Activated CD4-positive, alpha-beta T cell treated with anti-CD3 and anti-CD28 coated beads, Interleukin-2, Interleukin-6, amounts not matched to agents 100 ng/mL and 50 ng/mL, durations not matched to agents 16 hours and 8 hours (primary cell): ENCODE data around the gene ZNF804B.

Source experiments
- DNase-seq: peaks from one replicate; pipeline ENCODE4 v3.0.0-alpha.2; 2020

ZNF804B gene

GRCh38 chr7:88985295-88985694, 225.8 kb downstream of the ZNF804B start:
- no peak for DNase-seq

DNA sequence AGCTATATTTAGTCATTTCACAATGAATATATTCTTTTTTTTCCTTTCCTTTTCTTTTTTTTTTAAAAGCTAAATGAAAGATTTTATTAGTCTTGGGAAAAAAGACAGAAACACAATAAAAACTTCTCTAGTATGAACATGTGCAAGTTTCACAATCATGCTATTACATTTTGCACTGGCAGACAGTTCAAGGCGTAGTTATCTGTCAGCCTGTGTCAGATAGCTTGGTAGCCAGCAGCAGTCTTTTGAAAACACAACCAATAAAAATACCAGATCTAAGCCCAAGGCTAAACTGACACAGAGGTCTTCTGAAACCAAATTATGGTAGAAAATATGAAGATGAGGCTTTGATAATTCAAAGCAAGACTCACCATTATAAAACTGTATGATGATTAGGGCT, 241.8 kb downstream of the ZNF804B start:
- no peak for DNase-seq

GRCh38 chr7:89002981-89003956, 243.8 kb downstream of the ZNF804B start:
- peak; percentile 34 for DNase-seq

DNA sequence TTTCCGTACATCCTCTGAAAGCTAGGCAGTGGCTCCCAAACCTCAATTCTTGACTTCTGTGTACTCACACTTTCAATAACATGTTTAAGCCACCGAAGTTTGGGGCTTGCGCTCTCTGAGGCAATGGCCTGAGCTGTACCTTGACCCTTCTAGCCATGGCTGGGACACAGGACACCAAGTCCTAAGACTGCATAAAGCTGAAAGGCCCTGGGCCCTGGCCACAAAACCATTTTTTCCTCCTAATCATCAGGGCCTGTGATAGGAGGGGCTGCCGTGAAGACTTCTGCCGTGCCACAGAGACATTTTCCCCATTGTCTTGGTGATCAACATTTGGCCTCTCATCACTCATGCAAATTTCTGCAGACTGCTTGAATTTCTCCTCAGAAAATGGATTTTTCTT, 252.5 kb downstream of the ZNF804B start:
- DNase-seq: no peak

DNA sequence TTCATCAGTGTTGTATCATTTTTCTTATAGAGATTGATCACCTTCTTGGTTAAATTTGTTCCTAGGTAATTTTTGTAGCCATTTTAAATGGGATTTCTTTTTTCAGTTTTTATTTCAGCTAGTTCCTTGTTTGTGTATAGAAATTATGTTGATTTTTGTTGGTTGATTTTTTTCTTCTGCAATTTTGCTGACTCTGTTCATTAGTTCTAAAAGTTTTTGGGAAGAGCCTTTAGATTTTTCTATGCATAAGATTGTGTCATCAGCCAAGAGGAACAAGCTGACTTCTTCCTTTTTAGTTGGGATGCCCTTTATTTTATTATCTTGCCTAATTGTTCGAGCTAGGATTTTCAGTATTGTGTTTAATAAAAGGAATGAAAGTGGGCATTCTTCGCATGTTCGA, 258.2 kb downstream of the ZNF804B start:
- DNase-seq: no peak

GRCh38 chr7:89021741-89022140, 262.2 kb downstream of the ZNF804B start:
- no peak for DNase-seq

DNA sequence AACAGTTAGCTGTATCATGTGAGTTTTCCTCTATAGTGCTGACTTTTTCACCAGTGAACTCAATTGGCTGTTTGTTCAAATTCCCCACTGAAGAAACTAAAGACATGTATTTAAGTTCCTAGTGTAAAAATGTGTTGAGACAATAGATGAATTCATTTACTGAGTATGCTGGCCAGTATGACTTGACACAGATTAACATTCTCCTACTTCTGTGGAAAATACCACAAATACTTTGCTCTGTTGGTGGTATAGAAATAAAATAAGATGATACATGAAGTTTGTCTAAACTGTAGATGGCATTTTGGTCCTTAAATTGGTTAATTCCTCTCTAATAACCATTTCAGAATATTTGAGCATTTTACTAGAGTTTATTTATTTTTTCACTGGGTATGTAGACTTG, 263.7 kb downstream of the ZNF804B start:
- no peak for DNase-seq

GRCh38 chr7:89023877-89024276, 264.4 kb downstream of the ZNF804B start:
- no peak for DNase-seq

GRCh38 chr7:89027781-89028180, 268.3 kb downstream of the ZNF804B start:
- DNase-seq: no peak

- no peak for DNase-seq
Measured at GRCh38 chr7:89028319-89028718, 268.8 kb downstream of the ZNF804B start.

DNA sequence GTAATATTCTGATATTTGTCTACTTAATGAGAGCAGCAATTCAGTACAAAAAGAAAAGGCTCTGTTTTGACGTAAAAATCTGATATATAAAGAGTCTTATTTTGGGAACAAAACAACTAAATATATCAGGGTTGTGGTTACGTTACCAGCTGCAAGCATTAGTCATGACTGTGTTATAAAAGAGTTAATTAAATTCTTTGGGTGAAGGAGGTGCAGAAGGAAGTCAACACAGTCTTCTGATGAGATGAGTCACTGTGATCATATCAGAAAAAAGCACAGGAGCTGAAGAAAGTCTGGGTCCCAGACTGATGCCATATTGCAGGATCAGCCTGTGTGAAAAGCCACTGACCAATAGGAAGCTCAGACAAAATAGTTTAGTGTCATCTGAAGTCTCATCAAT, 270.4 kb downstream of the ZNF804B start:
- no peak for DNase-seq

DNA sequence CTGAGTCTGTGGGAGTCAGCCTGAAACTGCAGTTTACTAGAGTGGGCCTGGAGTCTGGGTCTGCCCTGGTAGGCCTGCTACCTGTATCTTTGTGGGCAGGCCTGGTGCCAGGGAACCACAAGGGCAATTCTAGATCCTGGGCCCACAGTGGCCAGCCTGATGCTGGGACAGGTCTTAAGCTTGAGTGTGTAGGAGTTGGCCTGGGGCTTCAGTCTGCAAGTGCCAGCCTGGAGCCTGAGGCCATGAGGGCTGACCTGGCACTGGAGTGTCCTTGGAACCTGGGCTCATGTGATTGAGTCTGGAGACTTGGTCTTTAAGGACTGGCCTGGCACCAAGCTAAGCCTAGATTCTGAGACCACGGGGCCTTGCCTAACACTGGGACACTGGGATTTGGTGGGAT, 281.7 kb downstream of the ZNF804B start:
- DNase-seq: no peak

DNA sequence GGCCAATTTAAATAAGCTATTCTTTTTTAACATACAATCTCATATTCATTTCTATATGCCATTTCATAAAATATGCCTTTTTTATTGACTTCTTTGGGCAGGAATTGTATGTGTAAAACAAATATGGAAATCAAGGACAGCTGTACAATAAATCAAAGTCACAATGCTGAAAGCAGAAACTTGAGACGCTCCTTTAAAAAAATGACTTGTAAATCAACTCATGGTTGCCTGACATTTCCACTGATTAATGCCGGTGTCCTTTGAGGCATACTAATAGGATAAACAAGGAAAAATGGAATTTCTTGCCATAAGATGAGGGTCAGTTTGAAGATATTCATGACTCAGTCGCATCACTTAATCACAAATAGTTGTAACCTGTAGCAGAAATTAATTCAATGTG, 283.4 kb downstream of the ZNF804B start:
- DNase-seq: no peak

GRCh38 chr7:89049043-89049442, 289.5 kb downstream of the ZNF804B start:
- no peak for DNase-seq

DNA sequence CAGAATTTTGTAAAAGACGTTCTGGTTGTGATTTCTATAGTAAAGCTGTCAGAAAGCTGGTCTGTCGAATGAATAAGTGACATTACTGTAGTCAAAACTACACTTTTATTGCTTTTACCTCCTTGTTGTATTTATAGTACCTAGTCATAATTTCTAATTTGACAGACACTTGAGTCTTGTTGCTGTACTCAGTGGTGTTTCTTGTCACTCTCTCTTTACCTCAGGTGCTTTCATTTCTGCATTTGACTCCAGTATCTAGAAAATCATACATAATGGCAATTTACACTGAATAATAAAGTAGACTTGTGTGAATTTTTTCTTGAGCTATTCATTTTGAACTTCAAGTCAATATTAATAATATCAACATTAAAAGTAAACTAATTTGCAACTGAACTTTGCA, 293.6 kb downstream of the ZNF804B start:
- no peak for DNase-seq

DNA sequence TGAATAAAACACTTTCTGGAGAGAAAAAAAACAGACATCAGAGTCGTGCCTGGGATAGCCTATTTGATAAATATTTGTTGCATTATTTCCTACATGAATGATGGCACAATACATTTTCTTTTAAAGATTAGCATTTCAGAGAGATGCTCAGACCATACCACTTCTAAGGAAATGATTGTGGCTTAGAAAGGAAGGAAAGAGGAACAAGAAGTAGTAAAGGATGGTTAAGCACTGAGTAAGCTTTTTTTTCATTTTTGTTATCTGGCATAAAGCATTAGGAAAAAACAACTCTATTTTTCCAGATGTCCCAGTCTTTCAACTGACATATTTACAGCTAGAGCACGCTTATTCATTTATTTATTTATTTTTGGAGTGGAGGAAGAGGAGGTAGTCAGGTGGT, 294.9 kb downstream of the ZNF804B start:
- no peak for DNase-seq

DNA sequence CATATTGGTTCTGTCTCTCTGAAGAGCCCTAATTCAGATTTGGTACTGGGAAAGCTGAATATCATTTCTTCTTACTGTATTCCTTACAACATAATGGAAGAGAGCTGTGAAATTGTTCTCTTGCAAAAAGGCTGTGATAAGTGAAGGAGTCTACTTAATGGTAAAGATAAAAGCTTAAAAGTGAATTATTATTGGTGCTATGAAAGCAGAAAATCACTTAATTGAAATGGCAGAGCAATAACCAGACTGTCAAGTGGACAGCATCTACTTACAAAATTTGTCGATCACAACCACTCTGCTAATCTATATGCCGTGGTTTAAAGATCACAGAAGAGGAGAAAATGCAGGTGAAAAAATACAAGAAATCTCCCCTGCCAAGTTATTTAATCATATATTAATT, 300.7 kb downstream of the ZNF804B start:
- no peak for DNase-seq

DNA sequence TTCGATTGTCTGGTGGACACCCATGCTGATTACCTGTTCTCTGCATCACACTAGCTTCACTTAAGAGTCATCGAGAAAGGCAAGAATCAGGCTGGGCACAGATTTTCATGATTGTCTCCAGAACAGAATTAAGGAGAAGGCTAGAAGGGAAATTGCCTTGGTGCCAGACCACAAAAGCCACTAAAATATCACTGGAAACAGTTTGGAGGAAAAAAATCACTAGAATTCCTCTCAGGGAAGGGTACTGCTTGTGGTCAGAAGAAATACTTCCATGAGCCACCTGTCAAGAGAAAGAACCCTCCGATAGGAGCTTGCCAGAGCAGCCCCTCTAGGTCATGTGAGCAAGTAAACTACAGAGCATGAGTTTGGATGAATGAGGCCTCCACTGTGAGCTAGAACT, 305.3 kb downstream of the ZNF804B start:
- no peak for DNase-seq

DNA sequence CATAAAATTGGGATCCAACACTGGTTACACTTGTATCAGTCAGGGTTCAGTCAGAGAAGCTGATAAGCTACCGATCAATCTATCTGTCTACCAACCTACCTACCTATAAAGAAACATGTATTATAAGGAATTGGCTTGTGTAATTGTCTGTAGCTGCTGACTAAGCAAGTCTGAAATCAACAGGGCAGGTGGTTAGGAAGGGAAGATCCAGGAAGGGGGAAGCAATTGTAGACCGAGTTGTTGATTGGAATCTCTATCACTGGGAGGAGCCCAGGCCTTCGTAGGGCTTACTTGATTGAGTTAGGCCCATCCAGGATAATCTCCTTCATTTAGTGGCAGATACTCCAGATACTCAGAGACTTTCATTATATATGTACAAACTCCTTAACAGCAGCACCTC, 307.5 kb downstream of the ZNF804B start:
- DNase-seq: no peak

DNA sequence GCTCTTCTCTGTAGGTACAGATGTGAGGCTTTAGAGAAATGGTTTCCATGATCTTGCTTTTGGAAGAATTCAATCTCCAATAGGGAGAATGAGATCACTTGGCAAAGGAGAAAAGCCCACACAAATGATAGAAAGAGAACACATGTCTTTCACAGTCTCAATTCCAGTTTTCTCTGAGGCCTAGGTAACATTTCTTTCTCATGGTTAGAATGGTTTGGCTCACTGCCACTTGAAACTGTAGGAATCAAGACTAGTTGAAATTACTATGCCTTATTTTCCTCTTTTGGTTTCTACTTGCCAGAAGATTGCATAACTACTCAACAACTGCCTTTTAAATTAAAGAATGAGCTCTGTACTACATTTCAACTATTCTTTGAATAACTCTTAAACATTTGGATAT, 312.6 kb downstream of the ZNF804B start:
- DNase-seq: no peak

- no peak for DNase-seq
Measured at GRCh38 chr7:89073776-89074175, 314.3 kb downstream of the ZNF804B start.

- no peak for DNase-seq
Measured at GRCh38 chr7:89077992-89078391, 318.5 kb downstream of the ZNF804B start.

DNA sequence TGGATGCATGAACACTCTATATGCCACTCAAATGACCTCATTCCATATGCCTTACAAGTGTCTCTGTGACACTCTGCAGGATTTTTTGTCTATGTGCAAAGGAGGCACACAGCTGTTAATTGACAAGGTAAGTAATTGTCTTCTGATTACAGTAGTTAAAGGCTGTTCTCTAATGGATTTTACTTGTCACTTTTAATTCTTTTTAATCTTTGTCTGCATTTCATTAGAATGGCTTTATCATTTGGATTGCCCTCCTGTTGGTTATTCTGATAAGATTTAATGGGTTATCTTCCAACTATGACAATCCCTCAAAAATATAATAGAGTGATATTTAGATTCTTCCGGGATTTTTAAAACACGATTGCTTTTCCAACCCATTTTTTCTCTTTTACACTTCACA, 326.1 kb downstream of the ZNF804B start:
- DNase-seq: no peak

- no peak for DNase-seq
Measured at GRCh38 chr7:89091550-89091949, 332.1 kb downstream of the ZNF804B start.

DNA sequence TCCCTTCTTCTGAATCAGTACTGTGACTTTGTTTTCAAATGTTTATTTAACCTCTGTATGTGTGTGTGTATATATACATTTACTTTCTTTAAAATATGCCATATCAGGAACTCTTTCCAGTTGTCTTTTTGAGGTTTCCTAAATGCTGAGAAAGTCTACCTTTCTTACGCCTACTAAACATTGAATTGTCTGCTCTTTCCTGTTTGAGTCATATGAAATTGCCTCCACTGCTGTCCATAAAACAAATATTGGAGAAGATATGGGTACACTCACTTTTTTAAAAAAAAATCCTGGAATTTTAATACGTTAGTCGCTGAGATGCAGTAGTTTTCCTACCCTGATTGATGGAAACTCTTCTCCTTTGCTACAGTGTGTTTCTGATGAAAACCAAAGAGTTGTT, 334.8 kb downstream of the ZNF804B start:
- DNase-seq: no peak
